ENCODE results near the gene MGLL.

Gene MGLL

GRCh38 chr3:127722091-127722784, 100.1 kb downstream of the MGLL start:
- DNase-seq (ENCODE audit: low read depth), result no peak

GRCh38 chr3:127720985-127721935, 101.1 kb downstream of the MGLL start:
- no peak for DNase-seq (ENCODE audit: low read depth)

GRCh38 chr3:127720161-127720823, 102.0 kb downstream of the MGLL start:
- no peak for DNase-seq (ENCODE audit: low read depth)

- no peak for DNase-seq (ENCODE audit: low read depth)
These were observed 102.9 kb downstream of the MGLL start for GRCh38 chr3:127719369-127719768.

GRCh38 chr3:127718916-127719290, 103.4 kb downstream of the MGLL start:
- DNase-seq (ENCODE audit: low read depth), result no peak

GRCh38 chr3:127718245-127718915, 103.9 kb downstream of the MGLL start:
- DNase-seq (ENCODE audit: low read depth), result no peak

GRCh38 chr3:127717357-127718244, 104.7 kb downstream of the MGLL start:
- no peak for DNase-seq (ENCODE audit: low read depth)

GRCh38 chr3:127716384-127716783, 105.9 kb downstream of the MGLL start:
- DNase-seq (ENCODE audit: low read depth), result no peak

- no peak for DNase-seq (ENCODE audit: low read depth)
These were observed 106.8 kb downstream of the MGLL start for GRCh38 chr3:127715532-127715931.

GRCh38 chr3:127714866-127715265, 107.4 kb downstream of the MGLL start:
- no peak for DNase-seq (ENCODE audit: low read depth)

- no peak for DNase-seq (ENCODE audit: low read depth)
These were observed 108.2 kb downstream of the MGLL start for GRCh38 chr3:127714125-127714571.

GRCh38 chr3:127712881-127713771, 109.2 kb downstream of the MGLL start:
- no peak for DNase-seq (ENCODE audit: low read depth)

- DNase-seq (ENCODE audit: low read depth), result no peak
These were observed 109.9 kb downstream of the MGLL start for GRCh38 chr3:127712461-127712860.

GRCh38 chr3:127711896-127712295, 110.4 kb downstream of the MGLL start:
- DNase-seq (ENCODE audit: low read depth), result no peak

- no peak for DNase-seq (ENCODE audit: low read depth)
These were observed 111.2 kb downstream of the MGLL start for GRCh38 chr3:127711021-127711695.

- no peak for DNase-seq (ENCODE audit: low read depth)
These were observed 112.0 kb downstream of the MGLL start for GRCh38 chr3:127710155-127710941.

- DNase-seq (ENCODE audit: low read depth), result no peak
These were observed 112.8 kb downstream of the MGLL start for GRCh38 chr3:127709320-127710060.

GRCh38 chr3:127708837-127709236, 113.5 kb downstream of the MGLL start:
- DNase-seq (ENCODE audit: low read depth), result no peak
